Suprapubic skin (tissue), 4 donors: Measurements from ENCODE around the gene BPIFA3.

Source experiments
- EP300 ChIP-seq: sonication (generic); formaldehyde crosslinking; IDR thresholded peaks from one replicate; pipeline ENCODE4 v1.6.1; 2017; ENCODE audit warnings: antibody characterized with exemption
- POLR2A ChIP-seq, 2 donors: fragments of 450-650 bp; IDR thresholded peaks; one replicate each; pipeline ENCODE4 v1.6.1; 2017; ENCODE audit warnings: antibody characterized with exemption in 2 of 2, mild to moderate bottlenecking in 2 of 2, moderate library complexity in 2 of 2
- POLR2AphosphoS5 ChIP-seq, 3 donors: sonication (generic); formaldehyde crosslinking; IDR thresholded peaks; one replicate each; pipeline ENCODE4 v1.6.1; 2017; ENCODE audit warnings: antibody characterized with exemption in 3 of 3
- TF ChIP-seq, protein P1 (sequence below), 2 donors: fragments of 200-600 bp in 1 of 2; fragments of 450-650 bp in 1 of 2; sonication (generic) in 1 of 2; IDR thresholded peaks; one replicate each; pipeline ENCODE4 v1.5.1; 2016 to 2019; ENCODE audit warnings: antibody characterized with exemption in 2 of 2, mild to moderate bottlenecking in 1 of 2, moderate library complexity in 1 of 2

- TF ChIP-seq, protein P1, sequence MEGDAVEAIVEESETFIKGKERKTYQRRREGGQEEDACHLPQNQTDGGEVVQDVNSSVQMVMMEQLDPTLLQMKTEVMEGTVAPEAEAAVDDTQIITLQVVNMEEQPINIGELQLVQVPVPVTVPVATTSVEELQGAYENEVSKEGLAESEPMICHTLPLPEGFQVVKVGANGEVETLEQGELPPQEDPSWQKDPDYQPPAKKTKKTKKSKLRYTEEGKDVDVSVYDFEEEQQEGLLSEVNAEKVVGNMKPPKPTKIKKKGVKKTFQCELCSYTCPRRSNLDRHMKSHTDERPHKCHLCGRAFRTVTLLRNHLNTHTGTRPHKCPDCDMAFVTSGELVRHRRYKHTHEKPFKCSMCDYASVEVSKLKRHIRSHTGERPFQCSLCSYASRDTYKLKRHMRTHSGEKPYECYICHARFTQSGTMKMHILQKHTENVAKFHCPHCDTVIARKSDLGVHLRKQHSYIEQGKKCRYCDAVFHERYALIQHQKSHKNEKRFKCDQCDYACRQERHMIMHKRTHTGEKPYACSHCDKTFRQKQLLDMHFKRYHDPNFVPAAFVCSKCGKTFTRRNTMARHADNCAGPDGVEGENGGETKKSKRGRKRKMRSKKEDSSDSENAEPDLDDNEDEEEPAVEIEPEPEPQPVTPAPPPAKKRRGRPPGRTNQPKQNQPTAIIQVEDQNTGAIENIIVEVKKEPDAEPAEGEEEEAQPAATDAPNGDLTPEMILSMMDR (IDR thresholded peaks at IDR 0.05): no peak
- TF ChIP-seq POLR2A (IDR thresholded peaks at IDR 0.05) (no peak), POLR2AphosphoS5 (IDR thresholded peaks at IDR 0.05) (no peak), EP300 (no peak)
Measured at GRCh38 chr20:33191484-33191883, 25.7 kb upstream of the BPIFA3 start.
